ENCODE data around the gene NFE2L3.
"Not testable (repeated sequence)": the region's sequence is repeated elsewhere in the genome, so short reads cannot be mapped to it uniquely, and the experiment has no call there.

Gene NFE2L3, protein sequence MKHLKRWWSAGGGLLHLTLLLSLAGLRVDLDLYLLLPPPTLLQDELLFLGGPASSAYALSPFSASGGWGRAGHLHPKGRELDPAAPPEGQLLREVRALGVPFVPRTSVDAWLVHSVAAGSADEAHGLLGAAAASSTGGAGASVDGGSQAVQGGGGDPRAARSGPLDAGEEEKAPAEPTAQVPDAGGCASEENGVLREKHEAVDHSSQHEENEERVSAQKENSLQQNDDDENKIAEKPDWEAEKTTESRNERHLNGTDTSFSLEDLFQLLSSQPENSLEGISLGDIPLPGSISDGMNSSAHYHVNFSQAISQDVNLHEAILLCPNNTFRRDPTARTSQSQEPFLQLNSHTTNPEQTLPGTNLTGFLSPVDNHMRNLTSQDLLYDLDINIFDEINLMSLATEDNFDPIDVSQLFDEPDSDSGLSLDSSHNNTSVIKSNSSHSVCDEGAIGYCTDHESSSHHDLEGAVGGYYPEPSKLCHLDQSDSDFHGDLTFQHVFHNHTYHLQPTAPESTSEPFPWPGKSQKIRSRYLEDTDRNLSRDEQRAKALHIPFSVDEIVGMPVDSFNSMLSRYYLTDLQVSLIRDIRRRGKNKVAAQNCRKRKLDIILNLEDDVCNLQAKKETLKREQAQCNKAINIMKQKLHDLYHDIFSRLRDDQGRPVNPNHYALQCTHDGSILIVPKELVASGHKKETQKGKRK

DNA sequence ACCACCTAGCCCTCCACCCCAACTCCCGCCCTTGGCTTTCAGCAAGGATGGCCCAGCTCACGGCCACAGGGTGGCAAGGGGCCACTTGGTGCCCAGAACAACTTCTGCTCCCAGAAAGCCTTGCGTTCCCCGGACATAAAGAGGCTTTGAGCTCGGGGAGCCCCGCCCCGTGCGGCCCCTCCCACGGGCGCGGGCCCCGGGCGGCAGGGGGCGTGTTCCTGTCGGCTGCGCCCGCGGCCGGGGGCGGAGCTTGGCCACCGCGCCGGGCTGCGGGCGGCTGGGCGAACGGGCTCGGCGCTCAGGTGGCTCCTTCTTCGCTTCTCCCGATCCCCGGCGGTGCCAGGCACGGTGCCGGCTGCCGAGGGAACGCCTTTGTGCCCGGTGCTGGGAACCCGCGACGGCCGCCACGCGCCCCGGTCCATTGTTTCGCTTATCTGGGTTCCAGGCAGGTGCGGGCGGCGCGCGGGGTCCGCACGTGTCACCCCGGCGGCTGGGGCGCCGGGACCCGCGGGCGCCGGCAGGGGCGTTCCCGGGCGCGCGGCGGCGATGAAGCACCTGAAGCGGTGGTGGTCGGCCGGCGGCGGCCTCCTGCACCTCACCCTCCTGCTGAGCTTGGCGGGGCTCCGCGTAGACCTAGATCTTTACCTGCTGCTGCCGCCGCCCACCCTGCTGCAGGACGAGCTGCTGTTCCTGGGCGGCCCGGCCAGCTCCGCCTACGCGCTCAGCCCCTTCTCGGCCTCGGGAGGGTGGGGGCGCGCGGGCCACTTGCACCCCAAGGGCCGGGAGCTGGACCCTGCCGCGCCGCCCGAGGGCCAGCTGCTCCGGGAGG is at the start of gene NFE2L3:
Gene NFE2L3 (plus strand): TSS at position 246 of the 829 bp plus-strand sequence. CDS start 301 bp downstream, at position 547.
- DNase-seq: peak; percentile 66

- DNase-seq: no peak
These were observed 48.4 kb upstream of the NFE2L3 start for GRCh38 chr7:26103596-26103995.

DNA sequence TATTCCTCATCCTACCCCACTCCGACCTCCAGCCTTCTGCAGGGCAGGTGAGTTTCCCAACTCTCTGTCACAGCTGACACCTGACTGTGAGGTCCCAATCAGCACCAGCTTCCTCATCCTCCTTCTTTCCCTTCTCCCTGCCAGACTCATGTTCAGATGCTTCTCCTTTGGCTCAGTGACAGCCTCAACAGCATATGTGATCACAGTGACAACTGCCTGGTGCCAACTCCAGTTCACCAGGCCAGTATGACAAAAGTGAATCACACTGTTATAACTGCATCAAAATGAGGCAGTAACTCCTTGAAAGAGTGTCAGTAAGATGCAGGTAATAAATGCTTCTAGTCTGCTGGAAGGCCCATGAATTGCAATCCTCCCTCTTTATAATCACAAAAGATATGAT is 46.8 kb upstream of the NFE2L3 start:
- no peak for DNase-seq

GRCh38 chr7:26105931-26106330 is 46.1 kb upstream of the NFE2L3 start:
- no peak for DNase-seq

DNA sequence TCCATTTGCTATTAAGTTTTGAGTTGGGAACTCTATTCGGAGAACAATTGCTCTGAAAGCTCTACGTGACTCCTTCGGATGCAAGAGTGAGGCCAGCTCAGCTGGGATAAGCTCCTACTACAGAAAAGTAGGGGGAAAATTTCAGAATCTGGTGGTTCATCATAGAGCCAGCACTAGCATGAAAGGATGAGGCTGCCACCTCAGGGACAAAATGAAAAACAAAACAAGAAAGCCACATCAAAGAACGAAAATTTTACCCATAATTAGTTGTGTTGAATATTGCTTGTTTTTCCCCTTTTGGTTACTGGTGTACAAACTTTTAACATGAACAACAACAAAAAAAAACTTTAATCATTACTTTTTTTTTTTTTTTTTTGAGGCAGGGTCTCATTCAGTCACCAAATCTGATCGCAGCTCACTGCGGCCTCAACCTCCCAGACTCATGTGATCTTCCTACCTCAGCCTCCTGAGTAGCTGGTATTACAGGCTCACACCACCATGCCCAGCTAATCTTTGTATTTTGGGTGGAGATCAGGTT is 39.7 kb upstream of the NFE2L3 start:
- no peak for DNase-seq

GRCh38 chr7:26115650-26116049 is 36.3 kb upstream of the NFE2L3 start:
- DNase-seq: no peak

DNA sequence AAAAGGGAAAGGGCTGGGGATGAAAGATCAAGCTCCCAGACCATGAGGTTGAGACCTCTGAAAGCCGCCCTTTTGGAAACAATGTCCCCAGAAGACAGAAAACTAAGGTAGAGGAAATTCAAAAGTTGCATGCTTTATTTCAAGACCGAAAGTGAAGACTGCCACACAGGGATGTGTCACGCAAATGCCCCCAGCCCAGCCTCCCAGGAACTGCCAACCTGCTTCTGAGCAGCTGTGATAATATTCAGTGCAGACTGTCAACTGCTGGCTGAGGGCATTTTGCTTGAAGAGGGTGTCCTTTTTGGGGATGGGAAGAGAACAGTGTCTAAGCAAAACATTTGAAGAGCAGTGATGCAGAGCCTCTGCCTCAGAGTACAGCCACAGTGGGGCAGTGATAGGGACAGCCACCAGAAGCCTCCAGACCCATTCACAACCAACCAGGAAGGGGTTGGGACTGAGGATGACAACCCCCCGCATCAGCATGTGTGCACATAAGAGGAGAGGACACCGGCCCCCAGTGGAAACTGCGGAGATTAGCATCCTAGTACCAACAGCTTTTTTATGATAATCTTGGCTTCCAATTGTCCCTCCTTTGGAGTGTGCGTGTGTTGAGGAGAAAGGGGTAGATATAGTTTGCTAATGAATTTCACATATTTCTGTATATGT is 34.7 kb upstream of the NFE2L3 start:
- no peak for DNase-seq

DNA sequence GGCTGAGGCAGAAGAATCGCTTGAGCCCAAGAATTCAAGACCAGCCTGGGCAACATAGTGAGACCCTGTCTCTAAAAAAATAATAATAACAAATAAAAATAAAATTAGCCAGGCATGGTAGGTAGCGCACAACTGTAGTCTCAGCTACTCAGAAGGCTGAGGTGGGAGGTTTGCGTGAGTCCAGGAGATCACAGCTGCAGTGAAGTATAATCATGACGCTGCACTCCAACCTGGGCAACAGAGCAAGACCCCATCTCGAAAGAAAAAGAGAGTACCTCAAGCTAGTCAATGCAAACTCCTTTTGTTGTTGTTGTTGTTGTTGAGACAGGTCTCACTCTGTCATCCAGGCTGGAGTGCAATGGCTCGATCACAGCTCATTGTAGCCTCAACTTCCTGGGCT is 34.0 kb upstream of the NFE2L3 start:
- DNase-seq: no peak

- DNase-seq: no peak
These were observed 29.3 kb upstream of the NFE2L3 start for GRCh38 chr7:26122745-26123144.

GRCh38 chr7:26124775-26125174 is 27.2 kb upstream of the NFE2L3 start:
- DNase-seq: not testable (repeated sequence)

- no peak for DNase-seq
These were observed 24.6 kb upstream of the NFE2L3 start for GRCh38 chr7:26127411-26127810.

DNA sequence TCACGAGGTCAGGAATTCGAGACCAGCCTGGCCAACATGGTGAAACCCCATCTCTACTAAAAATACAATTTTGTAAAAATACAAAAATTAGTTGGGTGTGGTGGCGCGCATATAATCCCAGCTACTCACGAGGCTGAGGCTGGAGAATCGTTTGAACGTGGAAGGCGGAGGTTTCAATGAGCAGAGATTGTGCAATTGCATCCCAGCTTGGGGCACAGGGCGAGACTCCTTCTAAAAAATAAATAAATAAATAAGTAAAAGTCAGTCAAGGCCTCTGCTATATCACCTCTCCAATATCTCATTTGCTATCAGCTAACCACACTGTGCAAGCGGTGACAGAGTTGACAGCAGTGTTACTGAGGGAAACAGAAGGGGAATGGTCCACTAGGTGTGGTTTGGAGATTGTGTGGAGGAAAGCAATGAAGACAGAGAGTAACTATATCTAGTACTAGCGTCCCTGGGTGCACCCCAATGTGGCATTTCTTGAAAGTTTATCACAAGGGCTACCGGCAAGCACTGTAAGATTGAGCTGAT is 20.9 kb upstream of the NFE2L3 start:
- no peak for DNase-seq

GRCh38 chr7:26135076-26135475 is 16.9 kb upstream of the NFE2L3 start:
- DNase-seq: no peak

DNA sequence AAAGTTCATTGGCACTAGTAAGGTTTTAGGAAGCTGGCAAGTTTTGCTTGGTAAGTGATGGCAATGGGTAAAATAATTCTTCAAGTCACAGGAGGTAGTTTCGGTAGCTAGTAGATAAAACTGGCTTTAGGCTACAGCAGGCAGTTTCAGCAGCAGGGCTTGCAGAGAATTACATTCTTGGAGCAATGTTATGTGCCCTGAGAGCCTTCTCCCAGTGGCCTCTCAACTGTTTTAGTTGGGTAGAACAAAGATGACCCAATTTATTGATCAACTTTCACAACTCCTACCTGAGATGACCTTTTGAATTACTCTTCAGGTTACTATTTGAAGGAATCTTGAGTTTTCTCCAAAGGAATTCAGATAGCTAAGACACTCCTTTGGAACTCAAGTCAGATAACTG is 16.4 kb upstream of the NFE2L3 start:
- no peak for DNase-seq

DNA sequence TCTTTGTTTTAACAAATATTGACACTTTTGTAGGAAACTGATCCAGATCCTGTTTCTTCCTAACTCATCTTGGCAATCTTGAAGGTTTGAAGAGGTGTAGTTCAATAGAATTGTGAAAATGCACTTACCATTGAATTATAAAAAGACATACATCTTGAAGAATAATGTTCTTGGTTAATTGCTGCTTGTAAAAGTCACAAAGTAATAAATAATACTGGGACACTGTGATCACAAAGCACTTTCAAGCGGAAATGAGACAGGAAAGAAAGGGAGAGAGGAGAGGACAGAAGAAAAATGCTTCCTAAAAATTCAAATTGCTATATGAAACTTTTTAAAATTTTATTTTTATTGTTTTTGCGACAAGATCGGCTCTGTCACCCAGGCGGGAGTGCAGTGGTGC is 15.2 kb upstream of the NFE2L3 start:
- DNase-seq: no peak

DNA sequence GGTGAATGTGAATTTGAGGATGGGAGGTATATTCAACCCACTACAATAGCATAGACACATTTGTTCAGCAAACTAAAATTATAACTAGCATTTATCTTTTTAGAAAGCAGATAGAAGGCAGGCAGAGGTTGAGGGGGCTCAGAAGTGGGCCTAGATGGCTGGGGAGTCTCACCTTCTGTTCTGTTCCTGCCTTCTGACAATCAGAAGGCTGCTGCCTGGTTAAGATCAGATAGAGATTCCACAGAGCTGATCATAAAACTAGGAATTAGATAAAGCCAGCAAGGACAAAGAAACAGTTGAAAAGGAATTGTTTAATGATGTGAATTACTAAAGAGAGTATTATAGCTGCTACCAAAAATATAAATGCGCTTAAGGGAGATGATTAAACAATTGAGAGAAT is 11.6 kb upstream of the NFE2L3 start:
- DNase-seq: no peak

- no peak for DNase-seq
These were observed 10.9 kb upstream of the NFE2L3 start for GRCh38 chr7:26141077-26141476.

GRCh38 chr7:26143298-26144048 is 8.5 kb upstream of the NFE2L3 start:
- no peak for DNase-seq

GRCh38 chr7:26144184-26145080 is 7.6 kb upstream of the NFE2L3 start:
- DNase-seq: no peak

GRCh38 chr7:26145238-26145637 is 6.8 kb upstream of the NFE2L3 start:
- DNase-seq: no peak

DNA sequence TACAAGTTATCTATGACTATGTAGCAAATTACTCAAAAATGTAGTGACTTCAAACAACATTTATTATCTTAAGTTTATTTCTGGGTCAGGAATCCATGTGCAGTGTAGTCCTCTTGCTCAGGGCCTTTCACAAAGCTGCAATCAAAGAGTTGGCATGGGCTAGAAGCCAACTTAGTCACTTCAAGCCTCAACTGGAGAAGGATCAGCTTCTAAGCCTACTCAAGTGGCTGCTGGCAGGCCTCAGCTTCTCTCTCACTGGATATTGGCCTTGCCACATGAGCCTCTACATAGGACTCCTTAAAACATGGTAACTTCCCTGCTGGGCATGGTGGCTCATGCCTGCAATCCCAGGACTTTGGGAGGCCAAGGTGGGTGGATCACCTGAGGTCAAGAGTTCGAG is 5.0 kb upstream of the NFE2L3 start:
- no peak for DNase-seq

All from 8988T (cell line).